Astrocyte (in vitro differentiated cells and primary cell): ENCODE results near the gene PAX6. TPM values are rescaled to one million over a fixed set of nuclear protein-coding genes. Genes with fewer than 3 reads are reported as not detected.
"Not testable (repeated sequence)": the region's sequence is repeated elsewhere in the genome, so short reads cannot be mapped to it uniquely, and the experiment has no call there.

Experiments used
- DNase-seq: peaks from one replicate; pipeline ENCODE4 v3.0.0-alpha.2; 2010; ENCODE audit warnings: low read depth
- FAIRE-seq: peaks from 2 replicates; lab custom pipeline; 2011; peaks lifted over from hg19 to GRCh38; lab: Jason Lieb, UNC
- H2AFZ ChIP-seq: 2 replicates; pipeline ENCODE4 v1.6.0; 2012; ENCODE audit warnings: low read depth, low read length, inconsistent platforms
- H3K27ac ChIP-seq: 2 replicates; pipeline ENCODE4 v1.5.1; 2011; ENCODE audit warnings: low read depth, low read length, inconsistent platforms
- H3K27me3 ChIP-seq: 2 replicates; pipeline ENCODE4 v1.6.0; 2011; ENCODE audit warnings: low read length, inconsistent platforms; ENCODE audit not compliant: insufficient read depth
- H3K36me3 ChIP-seq: 2 replicates; pipeline ENCODE4 v1.5.1; 2011; ENCODE audit warnings: low read length, inconsistent platforms; ENCODE audit not compliant: insufficient read depth
- H3K4me1 ChIP-seq: 2 replicates; pipeline ENCODE4 v1.5.1; 2011; ENCODE audit warnings: low read length, inconsistent platforms; ENCODE audit not compliant: insufficient read depth
- H3K4me2 ChIP-seq: 2 replicates; pipeline ENCODE4 v1.6.0; 2012; ENCODE audit warnings: low read length, inconsistent platforms
- H3K4me3 ChIP-seq: 2 replicates; pipeline ENCODE4 v1.5.1; 2011; ENCODE audit warnings: low read depth, mild to moderate bottlenecking, low read length, inconsistent platforms; ENCODE audit not compliant: insufficient read depth
- H3K79me2 ChIP-seq: 2 replicates; pipeline ENCODE4 v1.6.0; 2012; ENCODE audit warnings: mild to moderate bottlenecking, low read length, inconsistent platforms; ENCODE audit not compliant: insufficient read depth
- H3K9ac ChIP-seq: 2 replicates; pipeline ENCODE4 v1.6.0; 2012; ENCODE audit warnings: mild to moderate bottlenecking, low read length, inconsistent platforms
- H3K9me3 ChIP-seq: 2 replicates; pipeline ENCODE4 v1.5.1; 2012; ENCODE audit warnings: low read depth, mild to moderate bottlenecking, low read length, inconsistent platforms; ENCODE audit not compliant: insufficient read depth
- H4K20me1 ChIP-seq: 2 replicates; pipeline ENCODE4 v1.6.0; 2012; ENCODE audit warnings: low read length, inconsistent platforms; ENCODE audit not compliant: insufficient read depth
- H3K27ac Mint-ChIP-seq: one replicate; pipeline ENCODE4 v1.8.0; 2021; ENCODE audit warnings: mild to moderate bottlenecking, mixed read lengths; ENCODE audit not compliant: unreplicated experiment
- H3K27me3 Mint-ChIP-seq: one replicate; pipeline ENCODE4 v1.8.0; 2021; ENCODE audit warnings: low read depth, mixed read lengths; ENCODE audit not compliant: unreplicated experiment
- H3K36me3 Mint-ChIP-seq: one replicate; pipeline ENCODE4 v1.8.0; 2021; ENCODE audit warnings: low read depth, mixed read lengths; ENCODE audit not compliant: unreplicated experiment
- H3K4me1 Mint-ChIP-seq: one replicate; pipeline ENCODE4 v1.8.0; 2021; ENCODE audit warnings: low read depth, mixed read lengths; ENCODE audit not compliant: unreplicated experiment
- H3K4me3 Mint-ChIP-seq: one replicate; pipeline ENCODE4 v1.8.0; 2021; ENCODE audit warnings: mild to moderate bottlenecking, moderate library complexity, mixed read lengths; ENCODE audit not compliant: unreplicated experiment
- H3K9me3 Mint-ChIP-seq: one replicate; pipeline ENCODE4 v1.8.0; 2021; ENCODE audit warnings: mild to moderate bottlenecking, mixed read lengths; ENCODE audit not compliant: unreplicated experiment
- EZH2 ChIP-seq: IDR thresholded peaks from 2 replicates; pipeline ENCODE4 v1.6.1; 2012; ENCODE audit warnings: mild to moderate bottlenecking, low read length, inconsistent platforms; ENCODE audit not compliant: insufficient read depth
- total RNA-seq: library from RNA; stranded (reverse); gene quantifications from 2 replicates; pipeline ENCODE4 v1.2.1, GENCODE V29; 2021
- TF ChIP-seq, protein P1 (sequence below): IDR thresholded peaks from 2 replicates; pipeline ENCODE4 v1.5.1; 2011; ENCODE audit warnings: low read depth, mild to moderate bottlenecking, inconsistent platforms, low read length, moderate library complexity; ENCODE audit not compliant: insufficient read depth

The PAX6 gene
- total RNA-seq, 1 donor from 2014 or later: 12.2 TPM

DNA sequence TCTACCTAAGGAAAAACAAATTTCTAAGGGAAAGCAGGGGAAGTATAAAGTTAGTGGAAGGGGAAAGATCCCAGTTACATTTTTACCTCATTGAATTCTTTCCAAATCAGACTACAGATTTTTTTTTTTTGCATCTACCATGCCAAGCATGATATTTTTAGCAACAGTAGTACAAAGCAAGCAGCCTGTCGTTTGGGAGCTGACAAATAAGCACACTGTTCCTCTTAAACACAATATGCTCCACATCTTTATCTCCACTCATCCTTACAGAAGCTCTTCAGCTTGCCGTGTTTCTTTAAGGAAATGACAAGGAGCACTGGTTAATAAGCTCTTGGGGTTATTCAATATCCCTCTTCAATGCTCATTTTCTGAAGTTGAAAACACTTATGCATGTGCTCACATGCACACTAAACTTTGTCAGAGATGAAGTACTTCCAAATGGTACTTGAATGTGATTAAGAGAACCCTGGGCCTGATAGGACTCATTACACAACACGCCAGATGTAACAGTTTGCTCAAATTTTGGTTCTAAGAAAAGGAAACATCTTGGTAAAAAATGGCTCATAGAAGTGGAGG lies 53.8 kb downstream of the PAX6 start:
- peaks cover 3% of the 10 kb centered on the region for H3K4me1 Mint-ChIP-seq
- TF ChIP-seq, protein P1, sequence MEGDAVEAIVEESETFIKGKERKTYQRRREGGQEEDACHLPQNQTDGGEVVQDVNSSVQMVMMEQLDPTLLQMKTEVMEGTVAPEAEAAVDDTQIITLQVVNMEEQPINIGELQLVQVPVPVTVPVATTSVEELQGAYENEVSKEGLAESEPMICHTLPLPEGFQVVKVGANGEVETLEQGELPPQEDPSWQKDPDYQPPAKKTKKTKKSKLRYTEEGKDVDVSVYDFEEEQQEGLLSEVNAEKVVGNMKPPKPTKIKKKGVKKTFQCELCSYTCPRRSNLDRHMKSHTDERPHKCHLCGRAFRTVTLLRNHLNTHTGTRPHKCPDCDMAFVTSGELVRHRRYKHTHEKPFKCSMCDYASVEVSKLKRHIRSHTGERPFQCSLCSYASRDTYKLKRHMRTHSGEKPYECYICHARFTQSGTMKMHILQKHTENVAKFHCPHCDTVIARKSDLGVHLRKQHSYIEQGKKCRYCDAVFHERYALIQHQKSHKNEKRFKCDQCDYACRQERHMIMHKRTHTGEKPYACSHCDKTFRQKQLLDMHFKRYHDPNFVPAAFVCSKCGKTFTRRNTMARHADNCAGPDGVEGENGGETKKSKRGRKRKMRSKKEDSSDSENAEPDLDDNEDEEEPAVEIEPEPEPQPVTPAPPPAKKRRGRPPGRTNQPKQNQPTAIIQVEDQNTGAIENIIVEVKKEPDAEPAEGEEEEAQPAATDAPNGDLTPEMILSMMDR: no peak
- H2AFZ ChIP-seq: no peak overlapping the region
- H3K4me2 ChIP-seq: no peak overlapping the region
- no peaks in the 10 kb centered on the region for H3K9me3 ChIP-seq
- no peak overlapping the region for H3K4me3 ChIP-seq
- no peaks in the 10 kb centered on the region for H3K9me3 Mint-ChIP-seq
- no peak overlapping the region for H3K9ac ChIP-seq
- peak; percentile 6 for DNase-seq
- H3K4me3 Mint-ChIP-seq: no peak overlapping the region
- H3K36me3 Mint-ChIP-seq: no peaks in the 10 kb centered on the region
- no peak overlapping the region for H3K27ac ChIP-seq
- H3K27ac Mint-ChIP-seq: no peak overlapping the region
- no peaks in the 10 kb centered on the region for H4K20me1 ChIP-seq
- H3K4me1 ChIP-seq: no peaks in the 10 kb centered on the region
- no peaks in the 10 kb centered on the region for H3K27me3 ChIP-seq
- FAIRE-seq: no peak
- no peaks in the 10 kb centered on the region for H3K27me3 Mint-ChIP-seq
- H3K36me3 ChIP-seq: no peaks in the 10 kb centered on the region
- no peaks in the 10 kb centered on the region for H3K79me2 ChIP-seq

DNA sequence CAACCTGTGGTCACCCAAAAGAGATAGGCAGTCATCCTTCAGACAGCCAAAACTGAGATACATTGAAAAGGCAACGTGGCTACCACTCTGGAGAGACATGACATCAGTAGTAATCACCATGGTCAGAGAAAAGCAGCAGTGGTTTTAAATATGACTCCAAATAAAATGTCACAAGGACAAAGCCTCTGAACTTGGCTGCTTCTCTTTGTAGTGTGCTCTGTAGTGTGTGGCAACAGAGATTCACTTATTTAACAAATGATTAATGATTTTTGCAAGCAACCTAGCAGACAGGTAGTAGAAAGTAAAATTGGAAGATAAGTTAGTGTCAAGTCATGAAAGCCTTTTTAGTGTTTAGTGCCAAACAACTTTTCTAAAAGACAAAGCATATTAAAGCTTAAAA lies 63.5 kb downstream of the PAX6 start:
- no peak overlapping the region for H3K4me3 Mint-ChIP-seq
- no peaks in the 10 kb centered on the region for H3K27me3 Mint-ChIP-seq
- no peak for FAIRE-seq

DNA sequence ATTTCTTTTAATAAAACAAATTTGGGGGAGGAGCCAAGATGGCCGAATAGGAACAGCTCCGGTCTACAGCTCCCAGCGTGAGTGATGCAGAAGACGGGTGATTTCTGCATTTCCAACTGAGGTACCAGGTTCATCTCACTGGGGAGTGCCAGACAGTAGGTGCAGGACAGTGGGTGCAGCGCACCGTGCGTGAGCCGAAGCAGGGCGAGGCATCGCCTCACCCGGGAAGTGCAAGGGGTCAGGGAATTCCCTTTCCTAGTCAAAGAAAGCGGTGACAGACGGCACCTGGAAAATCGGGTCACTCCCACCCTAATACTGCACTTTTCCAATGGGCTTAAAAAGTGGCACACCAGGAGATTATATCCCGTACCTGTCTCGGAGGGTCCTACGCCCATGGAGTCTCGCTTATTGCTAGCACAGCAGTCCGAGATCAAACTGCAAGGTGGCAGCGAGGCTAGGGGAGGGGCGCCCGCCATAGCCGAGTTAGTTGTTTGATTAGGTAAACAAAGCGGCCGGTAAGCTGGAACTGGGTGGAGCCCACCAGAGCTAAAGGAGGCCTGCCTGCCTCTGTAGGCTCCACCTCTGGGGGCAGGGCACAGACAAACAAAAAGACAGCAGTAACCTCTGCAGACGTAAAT lies 70.3 kb downstream of the PAX6 start:
- H3K9me3 ChIP-seq, H3K27me3 Mint-ChIP-seq, H3K27me3 ChIP-seq, H2AFZ ChIP-seq, H4K20me1 ChIP-seq, H3K79me2 ChIP-seq, H3K4me1 Mint-ChIP-seq, DNase-seq, H3K4me2 ChIP-seq, H3K27ac ChIP-seq, H3K4me1 ChIP-seq, H3K27ac Mint-ChIP-seq, H3K9ac ChIP-seq, FAIRE-seq, H3K36me3 ChIP-seq, H3K4me3 ChIP-seq, H3K4me3 Mint-ChIP-seq: not testable (repeated sequence)
- Mint-ChIP-seq H3K36me3 (peaks cover 15% of the 10 kb centered on the region), H3K9me3 (peaks cover 11% of the 10 kb centered on the region)

More for the DNA sequence above, 63.5 kb downstream of the PAX6 start:
- TF ChIP-seq, protein P1: no peak
- no peak for TF ChIP-seq EZH2
- H3K36me3 Mint-ChIP-seq: peaks cover 2% of the 10 kb centered on the region
- Histone ChIP-seq H3K9ac (no peak overlapping the region), H3K27ac (no peak overlapping the region), H2AFZ (no peak overlapping the region), H3K79me2 (no peaks in the 10 kb centered on the region), H3K9me3 (no peaks in the 10 kb centered on the region), H3K4me3 (no peak overlapping the region), H3K4me1 (no peaks in the 10 kb centered on the region), H4K20me1 (no peaks in the 10 kb centered on the region), H3K36me3 (no peaks in the 10 kb centered on the region), H3K27me3 (no peaks in the 10 kb centered on the region), H3K4me2 (no peak overlapping the region)
- DNase-seq: no peak
- peaks cover 5% of the 10 kb centered on the region for H3K4me1 Mint-ChIP-seq
- peaks cover 2% of the 10 kb centered on the region for H3K9me3 Mint-ChIP-seq
- no peak overlapping the region for H3K27ac Mint-ChIP-seq
